Measurements from ENCODE around the gene KDM4F.

DNA sequence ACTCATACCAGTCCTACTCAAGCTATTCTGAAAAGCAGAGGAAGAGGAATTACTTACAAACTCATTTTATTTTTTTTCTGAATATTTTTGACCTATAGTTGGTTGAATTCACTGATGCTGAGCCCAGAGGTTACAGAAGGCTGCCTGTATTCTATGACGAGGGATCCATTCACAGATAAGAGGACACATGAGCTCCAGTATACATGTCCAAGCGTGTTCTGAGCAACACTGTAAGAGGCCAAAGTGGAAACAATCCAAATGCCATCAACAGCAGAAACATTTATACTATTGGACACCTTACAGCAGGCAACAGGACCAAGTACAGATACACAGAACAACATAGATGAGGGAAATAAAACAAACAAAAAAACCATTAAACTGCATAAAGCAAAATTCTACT, 13.9 kb upstream of the KDM4F start:
- TF ChIP-seq POLR2A (IDR thresholded peaks at IDR 0.05; ENCODE audit: low read depth, low read length) (no peak), TAF1 (IDR thresholded peaks at IDR 0.05; ENCODE audit: low read depth, low read length) (no peak), POLR2AphosphoS5 (IDR thresholded peaks at IDR 0.05; ENCODE audit: low read depth, low read length) (no peak), SPI1 (IDR thresholded peaks at IDR 0.05; ENCODE audit: low read depth, low read length) (no peak), POU2F2 (IDR thresholded peaks at IDR 0.05; ENCODE audit: low read depth, low read length) (no peak)
